ENCODE measurements around the gene KHK.

DNA sequence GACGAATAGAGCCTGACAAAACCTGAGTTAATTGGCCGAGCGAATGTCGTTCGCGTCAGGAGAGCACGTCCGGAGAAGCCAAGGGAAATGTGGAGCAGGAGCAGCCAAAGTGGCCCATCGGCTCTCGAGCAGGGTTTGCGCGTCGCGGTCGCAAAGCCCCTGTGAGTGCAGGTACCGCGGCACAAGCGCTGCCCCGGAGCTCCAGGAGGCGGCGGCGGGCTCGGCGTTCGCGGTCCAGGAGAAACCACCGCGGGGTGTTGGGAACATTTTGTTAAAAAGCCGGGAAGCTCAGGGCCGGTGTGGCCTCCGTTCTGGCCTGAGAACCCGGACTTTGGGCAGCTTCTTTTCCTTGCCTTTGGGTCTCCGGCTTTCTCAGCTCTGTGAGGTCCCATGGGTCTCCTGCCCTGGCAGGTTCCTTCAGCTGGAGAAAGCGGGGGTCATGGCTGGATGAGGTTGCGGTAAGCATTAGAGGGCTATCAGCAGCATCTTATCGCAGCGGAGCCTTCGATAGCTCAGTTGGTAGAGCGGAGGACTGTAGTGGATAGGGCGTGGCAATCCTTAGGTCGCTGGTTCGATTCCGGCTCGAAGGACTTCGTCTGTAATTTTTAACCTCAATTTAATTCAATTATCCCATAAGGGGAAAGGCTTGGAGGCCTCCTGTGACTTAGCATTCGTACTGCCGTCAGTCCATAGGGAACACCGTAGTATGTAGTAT lies 36.1 kb upstream of the KHK start:
- TF ChIP-seq, protein P1, sequence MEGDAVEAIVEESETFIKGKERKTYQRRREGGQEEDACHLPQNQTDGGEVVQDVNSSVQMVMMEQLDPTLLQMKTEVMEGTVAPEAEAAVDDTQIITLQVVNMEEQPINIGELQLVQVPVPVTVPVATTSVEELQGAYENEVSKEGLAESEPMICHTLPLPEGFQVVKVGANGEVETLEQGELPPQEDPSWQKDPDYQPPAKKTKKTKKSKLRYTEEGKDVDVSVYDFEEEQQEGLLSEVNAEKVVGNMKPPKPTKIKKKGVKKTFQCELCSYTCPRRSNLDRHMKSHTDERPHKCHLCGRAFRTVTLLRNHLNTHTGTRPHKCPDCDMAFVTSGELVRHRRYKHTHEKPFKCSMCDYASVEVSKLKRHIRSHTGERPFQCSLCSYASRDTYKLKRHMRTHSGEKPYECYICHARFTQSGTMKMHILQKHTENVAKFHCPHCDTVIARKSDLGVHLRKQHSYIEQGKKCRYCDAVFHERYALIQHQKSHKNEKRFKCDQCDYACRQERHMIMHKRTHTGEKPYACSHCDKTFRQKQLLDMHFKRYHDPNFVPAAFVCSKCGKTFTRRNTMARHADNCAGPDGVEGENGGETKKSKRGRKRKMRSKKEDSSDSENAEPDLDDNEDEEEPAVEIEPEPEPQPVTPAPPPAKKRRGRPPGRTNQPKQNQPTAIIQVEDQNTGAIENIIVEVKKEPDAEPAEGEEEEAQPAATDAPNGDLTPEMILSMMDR (IDR thresholded peaks at IDR 0.05), result peak in 2 of 4 experiments; percentile 52 to 68
- TF ChIP-seq POLR2A (IDR thresholded peaks at IDR 0.05) (no peak), POLR2AphosphoS5 (IDR thresholded peaks at IDR 0.05) (peak; percentile 75)

Data from prostate gland (tissue), 2 donors.